Calu3 (cell line): ENCODE data around the gene JMJD4. TPM values are rescaled to one million over a fixed set of nuclear protein-coding genes. Genes with fewer than 3 reads are reported as not detected.

Experiments
- BruUV-seq: library from RNA; stranded (reverse); fragments of 400-500 nt; replicated peaks from 2 replicates; lab custom pipeline; 2021; lab: Mats Ljungman, UMichigan
- CTCF ChIA-PET: fragments of 300-600 bp; sonication (Branson Sonifier 250); formaldehyde crosslinking; loops from one replicate; lab custom pipeline; 2022; ENCODE audit warnings: antibody characterized with exemption; lab: Charles Lee
- DNase-seq: peaks from one replicate; pipeline ENCODE4 v3.0.0; 2022
- H3K27ac Mint-ChIP-seq: one replicate; pipeline ENCODE4 v1.8.0; 2022; ENCODE audit warnings: mixed read lengths; ENCODE audit not compliant: unreplicated experiment
- H3K27me3 Mint-ChIP-seq: one replicate; pipeline ENCODE4 v1.8.0; 2022; ENCODE audit warnings: mixed read lengths; ENCODE audit not compliant: unreplicated experiment
- H3K36me3 Mint-ChIP-seq: one replicate; pipeline ENCODE4 v1.8.0; 2022; ENCODE audit warnings: mild to moderate bottlenecking, moderate library complexity, mixed read lengths; ENCODE audit not compliant: insufficient read depth, unreplicated experiment
- H3K4me1 Mint-ChIP-seq: one replicate; pipeline ENCODE4 v1.8.0; 2022; ENCODE audit warnings: mild to moderate bottlenecking, low read depth, mixed read lengths; ENCODE audit not compliant: unreplicated experiment
- H3K4me3 Mint-ChIP-seq: one replicate; pipeline ENCODE4 v1.8.0; 2022; ENCODE audit warnings: mild to moderate bottlenecking, low read depth, moderate library complexity, mixed read lengths; ENCODE audit not compliant: unreplicated experiment
- H3K9me3 Mint-ChIP-seq: one replicate; pipeline ENCODE4 v1.8.0; 2022; ENCODE audit warnings: low read depth, mixed read lengths; ENCODE audit not compliant: unreplicated experiment
- intact Hi-C: fragments of 100-400 bp; cut with micrococcal nuclease; formaldehyde crosslinking; loops from one replicate; pipeline ENCODE4 v1.10.0; 2022; ENCODE audit not compliant: unreplicated experiment
- total RNA-seq: library from RNA; stranded (reverse); gene quantifications from 2 replicates; pipeline ENCODE4 v1.2.3, GENCODE V29; 2022
- TF ChIP-seq, protein P1 (sequence below): fragments of 200-600 bp; IDR thresholded peaks from one replicate; pipeline ENCODE4 v1.8.0; 2022; ENCODE audit warnings: antibody characterized with exemption; ENCODE audit not compliant: unreplicated experiment

The JMJD4 gene
- total RNA-seq, 1 experiment from 2014 or later = 37.8 TPM

- no peak for DNase-seq
- CTCF ChIA-PET = no interaction called here
Measured at GRCh38 chr1:227753999-227754711, 19.1 kb upstream of the JMJD4 start.

GRCh38 chr1:227749916-227750710, 15.0 kb upstream of the JMJD4 start:
- Mint-ChIP-seq H3K36me3 (peaks cover 7% of the 10 kb centered on the region), H3K4me3 (no peak overlapping the region), H3K9me3 (no peaks in the 10 kb centered on the region), H3K4me1 (peaks cover 10% of the 10 kb centered on the region), H3K27me3 (no peaks in the 10 kb centered on the region), H3K27ac (no peak overlapping the region)
- DNase-seq = no peak
- CTCF ChIA-PET = no interaction called here
- intact Hi-C loops = no loop called here
- BruUV-seq = no TSS peak
- TF ChIP-seq, protein P1, sequence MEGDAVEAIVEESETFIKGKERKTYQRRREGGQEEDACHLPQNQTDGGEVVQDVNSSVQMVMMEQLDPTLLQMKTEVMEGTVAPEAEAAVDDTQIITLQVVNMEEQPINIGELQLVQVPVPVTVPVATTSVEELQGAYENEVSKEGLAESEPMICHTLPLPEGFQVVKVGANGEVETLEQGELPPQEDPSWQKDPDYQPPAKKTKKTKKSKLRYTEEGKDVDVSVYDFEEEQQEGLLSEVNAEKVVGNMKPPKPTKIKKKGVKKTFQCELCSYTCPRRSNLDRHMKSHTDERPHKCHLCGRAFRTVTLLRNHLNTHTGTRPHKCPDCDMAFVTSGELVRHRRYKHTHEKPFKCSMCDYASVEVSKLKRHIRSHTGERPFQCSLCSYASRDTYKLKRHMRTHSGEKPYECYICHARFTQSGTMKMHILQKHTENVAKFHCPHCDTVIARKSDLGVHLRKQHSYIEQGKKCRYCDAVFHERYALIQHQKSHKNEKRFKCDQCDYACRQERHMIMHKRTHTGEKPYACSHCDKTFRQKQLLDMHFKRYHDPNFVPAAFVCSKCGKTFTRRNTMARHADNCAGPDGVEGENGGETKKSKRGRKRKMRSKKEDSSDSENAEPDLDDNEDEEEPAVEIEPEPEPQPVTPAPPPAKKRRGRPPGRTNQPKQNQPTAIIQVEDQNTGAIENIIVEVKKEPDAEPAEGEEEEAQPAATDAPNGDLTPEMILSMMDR = no peak

More at GRCh38 chr1:227753999-227754711, 19.1 kb upstream of the JMJD4 start:
- no peaks in the 10 kb centered on the region for H3K9me3 Mint-ChIP-seq
- H3K36me3 Mint-ChIP-seq = peaks cover 7% of the 10 kb centered on the region
- H3K27me3 Mint-ChIP-seq = no peaks in the 10 kb centered on the region
- no TSS peak for BruUV-seq
- TF ChIP-seq, protein P1 = no peak
- no peak overlapping the region for H3K27ac Mint-ChIP-seq
- H3K4me1 Mint-ChIP-seq = peaks cover 10% of the 10 kb centered on the region
- H3K4me3 Mint-ChIP-seq = no peak overlapping the region
- intact Hi-C loops = loop anchor here (2.0 kb wide), 1 partner anchor 273 kb away; no protein-coding TSS in a partner anchor

- Mint-ChIP-seq H3K27me3 (no peaks in the 10 kb centered on the region), H3K36me3 (peaks cover 7% of the 10 kb centered on the region), H3K4me1 (peaks cover 5% of the 10 kb centered on the region), H3K9me3 (no peaks in the 10 kb centered on the region), H3K4me3 (no peak overlapping the region), H3K27ac (no peak overlapping the region)
- CTCF ChIA-PET = no interaction called here
- DNase-seq = no peak
- BruUV-seq = no TSS peak
- intact Hi-C loops = no loop called here
- TF ChIP-seq, protein P1 = no peak
Measured at GRCh38 chr1:227749225-227749624, 14.1 kb upstream of the JMJD4 start.

DNA sequence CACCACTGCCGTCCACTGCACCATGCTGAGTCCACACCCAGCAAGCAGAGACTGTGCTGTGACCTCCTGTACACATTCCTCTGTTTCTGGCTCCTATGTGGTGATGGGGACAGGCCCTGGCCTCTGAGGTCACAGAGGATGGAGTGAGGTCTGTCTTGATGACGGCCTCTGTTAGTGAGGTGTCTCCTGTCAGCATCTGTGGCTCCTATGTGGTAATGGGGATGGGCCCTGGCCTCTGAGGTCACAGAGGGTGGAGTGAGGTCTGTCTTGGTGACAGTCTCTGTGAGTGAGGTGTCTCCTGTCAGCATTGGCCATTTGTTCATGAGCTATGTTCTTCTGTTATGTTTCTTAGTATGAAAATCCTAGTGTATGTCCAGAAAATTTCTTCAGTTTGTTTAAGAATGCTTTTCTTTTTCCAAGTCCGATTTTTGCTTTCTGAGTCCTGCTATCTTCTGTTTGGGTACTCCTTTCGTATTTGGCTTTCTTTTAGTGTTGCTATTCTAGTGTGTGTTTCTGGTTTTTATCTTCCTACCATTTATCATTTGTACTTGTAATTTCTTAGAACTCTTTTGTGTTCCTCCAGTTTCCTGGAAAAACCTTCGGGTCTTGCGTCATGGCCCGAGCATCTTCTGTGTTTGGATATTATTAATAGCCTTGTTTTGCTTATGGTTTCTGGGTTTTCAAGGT, 13.5 kb upstream of the JMJD4 start:
- H3K27me3 Mint-ChIP-seq = no peaks in the 10 kb centered on the region
- CTCF ChIA-PET = no interaction called here
- no TSS peak for BruUV-seq
- H3K4me1 Mint-ChIP-seq = no peaks in the 10 kb centered on the region
- H3K36me3 Mint-ChIP-seq = peaks cover 7% of the 10 kb centered on the region
- no peaks in the 10 kb centered on the region for H3K9me3 Mint-ChIP-seq
- DNase-seq = no peak
- TF ChIP-seq, protein P1 = no peak
- intact Hi-C loops = no loop called here
- no peak overlapping the region for H3K4me3 Mint-ChIP-seq
- H3K27ac Mint-ChIP-seq = no peak overlapping the region
